Calu3 (cell line): ENCODE measurements around the gene PPP3CA. TPM values are rescaled to one million over a fixed set of nuclear protein-coding genes. Genes with fewer than 3 reads are reported as not detected.

ENCODE experiments used
- BruUV-seq: library from RNA; stranded (reverse); fragments of 400-500 nt; replicated peaks from 2 replicates; lab custom pipeline; 2021; lab: Mats Ljungman, UMichigan
- CTCF ChIA-PET: fragments of 300-600 bp; sonication (Branson Sonifier 250); formaldehyde crosslinking; loops from one replicate; lab custom pipeline; 2022; ENCODE audit warnings: antibody characterized with exemption; lab: Charles Lee
- DNase-seq: peaks from one replicate; pipeline ENCODE4 v3.0.0; 2022
- H3K27ac Mint-ChIP-seq: one replicate; pipeline ENCODE4 v1.8.0; 2022; ENCODE audit warnings: mixed read lengths; ENCODE audit not compliant: unreplicated experiment
- H3K27me3 Mint-ChIP-seq: one replicate; pipeline ENCODE4 v1.8.0; 2022; ENCODE audit warnings: mixed read lengths; ENCODE audit not compliant: unreplicated experiment
- H3K36me3 Mint-ChIP-seq: one replicate; pipeline ENCODE4 v1.8.0; 2022; ENCODE audit warnings: mild to moderate bottlenecking, moderate library complexity, mixed read lengths; ENCODE audit not compliant: insufficient read depth, unreplicated experiment
- H3K4me1 Mint-ChIP-seq: one replicate; pipeline ENCODE4 v1.8.0; 2022; ENCODE audit warnings: mild to moderate bottlenecking, low read depth, mixed read lengths; ENCODE audit not compliant: unreplicated experiment
- H3K4me3 Mint-ChIP-seq: one replicate; pipeline ENCODE4 v1.8.0; 2022; ENCODE audit warnings: mild to moderate bottlenecking, low read depth, moderate library complexity, mixed read lengths; ENCODE audit not compliant: unreplicated experiment
- H3K9me3 Mint-ChIP-seq: one replicate; pipeline ENCODE4 v1.8.0; 2022; ENCODE audit warnings: low read depth, mixed read lengths; ENCODE audit not compliant: unreplicated experiment
- CTCF ChIP-seq: fragments of 200-600 bp; IDR thresholded peaks from one replicate; pipeline ENCODE4 v1.8.0; 2022; ENCODE audit warnings: antibody characterized with exemption; ENCODE audit not compliant: unreplicated experiment
- intact Hi-C: fragments of 100-400 bp; cut with micrococcal nuclease; formaldehyde crosslinking; loops from one replicate; pipeline ENCODE4 v1.10.0; 2022; ENCODE audit not compliant: unreplicated experiment
- total RNA-seq: library from RNA; stranded (reverse); gene quantifications from 2 replicates; pipeline ENCODE4 v1.2.3, GENCODE V29; 2022

PPP3CA gene
- total RNA-seq, 1 experiment from 2014 or later: 33.7 TPM

GRCh38 chr4:101114936-101115372, 232.4 kb downstream of the PPP3CA start:
- Mint-ChIP-seq H3K4me3 (peak overlapping the region; percentile 26), H3K36me3 (no peaks in the 10 kb centered on the region), H3K9me3 (no peaks in the 10 kb centered on the region), H3K27me3 (no peaks in the 10 kb centered on the region), H3K4me1 (peaks cover 10% of the 10 kb centered on the region), H3K27ac (peak overlapping the region; percentile 72)
- no peak for TF ChIP-seq CTCF
- BruUV-seq: no TSS peak
- DNase-seq: peak; percentile 4
- CTCF ChIA-PET: no interaction called here
- intact Hi-C loops: no loop called here

- H3K27me3 Mint-ChIP-seq: no peaks in the 10 kb centered on the region
- intact Hi-C loops: loop anchor here (5.0 kb wide), 1 partner anchor 497 kb away; no protein-coding TSS in a partner anchor
- no peak overlapping the region for H3K4me3 Mint-ChIP-seq
- H3K36me3 Mint-ChIP-seq: no peaks in the 10 kb centered on the region
- no peak for TF ChIP-seq CTCF
- peaks cover 9% of the 10 kb centered on the region for H3K4me1 Mint-ChIP-seq
- H3K9me3 Mint-ChIP-seq: no peaks in the 10 kb centered on the region
- CTCF ChIA-PET: no interaction called here
- no peak for DNase-seq
- BruUV-seq: no TSS peak
- no peak overlapping the region for H3K27ac Mint-ChIP-seq
Measured at GRCh38 chr4:101104312-101105052, 242.8 kb downstream of the PPP3CA start.

- Mint-ChIP-seq H3K27me3 (no peaks in the 10 kb centered on the region), H3K27ac (no peak overlapping the region), H3K9me3 (no peaks in the 10 kb centered on the region), H3K4me3 (no peak overlapping the region), H3K4me1 (peaks cover 9% of the 10 kb centered on the region), H3K36me3 (no peaks in the 10 kb centered on the region)
- TF ChIP-seq CTCF: no peak
- BruUV-seq: no TSS peak
- intact Hi-C loops: loop anchor here (5.0 kb wide), 1 partner anchor 496 kb away; no protein-coding TSS in a partner anchor
- CTCF ChIA-PET: no interaction called here
- no peak for DNase-seq
Measured at GRCh38 chr4:101103381-101104142, 243.8 kb downstream of the PPP3CA start.

GRCh38 chr4:101102114-101102742, 245.1 kb downstream of the PPP3CA start:
- Mint-ChIP-seq H3K36me3 (no peaks in the 10 kb centered on the region), H3K4me3 (no peak overlapping the region), H3K9me3 (no peaks in the 10 kb centered on the region), H3K27ac (peak overlapping the region; percentile 49), H3K4me1 (peaks cover 9% of the 10 kb centered on the region), H3K27me3 (no peaks in the 10 kb centered on the region)
- BruUV-seq: no TSS peak
- intact Hi-C loops: loop anchor here (5.0 kb wide), 1 partner anchor 495 kb away; no protein-coding TSS in a partner anchor
- DNase-seq: no peak
- CTCF ChIA-PET: no interaction called here
- no peak for TF ChIP-seq CTCF
